Peyer's patch (tissue), 4 donors: ENCODE measurements around the gene SHISA6. TPM values are rescaled to one million over a fixed set of nuclear protein-coding genes. Genes with fewer than 3 reads are reported as not detected.

Experiments
- DNase-seq, 3 donors: peaks; one replicate each; pipeline ENCODE4 v3.0.0-alpha.2; 2017 to 2019
- H3K27ac ChIP-seq, 4 donors: fragments of 200-600 bp; sonication (generic); one replicate each; pipeline ENCODE4 v1.5.1; 2016 to 2019
- H3K27me3 ChIP-seq, 2 donors: fragments of 200-600 bp; sonication (generic); one replicate each; pipeline ENCODE4 v1.5.1; 2019
- H3K36me3 ChIP-seq, 3 donors: fragments of 200-600 bp; sonication (generic); one replicate each; pipeline ENCODE4 v1.5.1; 2016 to 2019
- H3K4me1 ChIP-seq, 4 donors: fragments of 200-600 bp; sonication (generic); one replicate each; pipeline ENCODE4 v1.5.1; 2016 to 2019
- H3K4me3 ChIP-seq, 4 donors: fragments of 200-600 bp; sonication (generic); 1 replicate in 3 of 4; 2 replicates in 1 of 4; pipeline ENCODE4 v1.5.1; 2016 to 2019; ENCODE audit warnings: mild to moderate bottlenecking in 1 of 4
- H3K9me3 ChIP-seq, 4 donors: fragments of 200-600 bp; sonication (generic); one replicate each; pipeline ENCODE4 v1.5.1; 2016 to 2019; ENCODE audit warnings: mild to moderate bottlenecking in 1 of 4
- POLR2A ChIP-seq, 2 donors: fragments of 450-650 bp; IDR thresholded peaks; one replicate each; pipeline ENCODE4 v1.5.1; 2017; ENCODE audit warnings: antibody characterized with exemption in 2 of 2, mild to moderate bottlenecking in 2 of 2, moderate library complexity in 2 of 2
- total RNA-seq, 4 donors: library from RNA; depleted of rRNA; stranded (reverse); fragments of >200 nt; gene quantifications; one replicate each; pipeline ENCODE4 v1.1.0, GENCODE V29; 2016
- TF ChIP-seq, protein P1 (sequence below), 6 experiments: fragments of 450-650 bp in 4 of 6; fragments of 200-600 bp in 2 of 6; sonication (generic) in 1 of 6; IDR thresholded peaks; one replicate each; pipeline ENCODE4 v1.5.1; 2017 to 2019; ENCODE audit warnings: antibody characterized with exemption in 6 of 6, mild to moderate bottlenecking in 3 of 6, moderate library complexity in 1 of 6

SHISA6 gene
- total RNA-seq, 4 donors from 2014 or later, result 0.27 to 2.1 (median 1.7) TPM; not detected in 1

DNA sequence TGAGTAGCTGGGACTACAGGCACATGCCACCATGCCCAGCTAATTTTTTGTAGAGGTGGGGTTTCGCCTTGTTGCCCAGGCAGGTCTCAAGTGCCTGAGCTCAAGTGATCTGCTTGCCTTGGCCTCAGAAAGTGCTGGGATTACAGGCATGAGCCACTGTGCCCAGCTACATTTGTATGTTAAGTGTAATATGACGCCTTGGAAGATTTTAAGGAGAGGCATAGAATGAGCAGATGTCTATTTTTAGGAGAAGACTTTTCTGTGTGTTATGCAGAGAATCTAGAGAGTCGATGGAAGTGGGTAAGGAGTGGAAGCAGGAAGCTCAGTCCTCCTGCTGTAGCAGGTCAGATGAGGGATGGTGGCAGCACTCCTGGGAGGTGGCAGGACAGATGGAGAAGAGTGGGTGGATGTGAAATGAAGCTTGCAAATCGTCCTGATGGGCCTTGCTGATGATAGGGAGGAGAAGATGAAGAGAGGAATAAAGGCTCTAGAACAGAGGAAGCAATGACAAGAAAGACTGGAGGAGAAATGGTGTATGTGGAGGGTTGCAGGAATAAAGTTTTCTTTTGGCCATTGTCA lies 125.3 kb downstream of the SHISA6 start:
- TF ChIP-seq POLR2A (IDR thresholded peaks at IDR 0.05), result no peak
- TF ChIP-seq, protein P1, sequence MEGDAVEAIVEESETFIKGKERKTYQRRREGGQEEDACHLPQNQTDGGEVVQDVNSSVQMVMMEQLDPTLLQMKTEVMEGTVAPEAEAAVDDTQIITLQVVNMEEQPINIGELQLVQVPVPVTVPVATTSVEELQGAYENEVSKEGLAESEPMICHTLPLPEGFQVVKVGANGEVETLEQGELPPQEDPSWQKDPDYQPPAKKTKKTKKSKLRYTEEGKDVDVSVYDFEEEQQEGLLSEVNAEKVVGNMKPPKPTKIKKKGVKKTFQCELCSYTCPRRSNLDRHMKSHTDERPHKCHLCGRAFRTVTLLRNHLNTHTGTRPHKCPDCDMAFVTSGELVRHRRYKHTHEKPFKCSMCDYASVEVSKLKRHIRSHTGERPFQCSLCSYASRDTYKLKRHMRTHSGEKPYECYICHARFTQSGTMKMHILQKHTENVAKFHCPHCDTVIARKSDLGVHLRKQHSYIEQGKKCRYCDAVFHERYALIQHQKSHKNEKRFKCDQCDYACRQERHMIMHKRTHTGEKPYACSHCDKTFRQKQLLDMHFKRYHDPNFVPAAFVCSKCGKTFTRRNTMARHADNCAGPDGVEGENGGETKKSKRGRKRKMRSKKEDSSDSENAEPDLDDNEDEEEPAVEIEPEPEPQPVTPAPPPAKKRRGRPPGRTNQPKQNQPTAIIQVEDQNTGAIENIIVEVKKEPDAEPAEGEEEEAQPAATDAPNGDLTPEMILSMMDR (IDR thresholded peaks at IDR 0.05), result no peak
- Histone ChIP-seq H3K27me3 (no peaks in the 10 kb centered on the region), H3K27ac (no peak overlapping the region), H3K36me3 (no peaks in the 10 kb centered on the region), H3K9me3 (no peaks in the 10 kb centered on the region), H3K4me3 (no peak overlapping the region), H3K4me1 (no peaks in the 10 kb centered on the region)
- no peak for DNase-seq

DNA sequence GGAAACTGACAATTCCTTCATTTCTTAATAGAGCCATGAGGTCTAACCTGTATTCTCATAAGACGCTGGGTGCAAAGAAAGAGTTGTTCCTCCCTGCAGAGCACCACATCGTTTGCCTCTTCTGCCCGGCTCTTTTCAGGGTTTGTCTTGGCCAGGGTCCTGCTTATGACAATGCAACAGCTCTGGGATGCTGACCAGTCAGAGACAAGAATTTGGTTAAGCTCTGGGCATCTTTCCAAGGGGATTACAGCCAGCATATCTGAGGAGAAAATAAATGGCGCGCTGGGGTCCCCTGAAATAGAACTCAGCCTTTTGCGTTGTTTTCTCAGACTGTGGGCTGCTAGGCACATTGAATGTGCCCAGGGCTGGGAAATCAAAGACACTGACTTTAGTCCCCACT lies 128.6 kb downstream of the SHISA6 start:
- no peak overlapping the region for H3K4me3 ChIP-seq
- no peaks in the 10 kb centered on the region for H3K36me3 ChIP-seq
- no peaks in the 10 kb centered on the region for H3K27me3 ChIP-seq
- H3K9me3 ChIP-seq, result no peaks in the 10 kb centered on the region
- H3K4me1 ChIP-seq, result no peaks in the 10 kb centered on the region
- DNase-seq, result no peak
- no peak overlapping the region for H3K27ac ChIP-seq
- TF ChIP-seq, protein P1 (IDR thresholded peaks at IDR 0.05), result no peak
- no peak for TF ChIP-seq POLR2A (IDR thresholded peaks at IDR 0.05)

GRCh38 chr17:11372692-11373091 lies 131.7 kb downstream of the SHISA6 start:
- Histone ChIP-seq H3K4me3 (no peak overlapping the region), H3K4me1 (no peaks in the 10 kb centered on the region), H3K9me3 (no peaks in the 10 kb centered on the region), H3K27ac (no peak overlapping the region), H3K36me3 (no peaks in the 10 kb centered on the region), H3K27me3 (no peaks in the 10 kb centered on the region)
- no peak for DNase-seq
- TF ChIP-seq, protein P1 (IDR thresholded peaks at IDR 0.05), result no peak
- TF ChIP-seq POLR2A (IDR thresholded peaks at IDR 0.05), result no peak

DNA sequence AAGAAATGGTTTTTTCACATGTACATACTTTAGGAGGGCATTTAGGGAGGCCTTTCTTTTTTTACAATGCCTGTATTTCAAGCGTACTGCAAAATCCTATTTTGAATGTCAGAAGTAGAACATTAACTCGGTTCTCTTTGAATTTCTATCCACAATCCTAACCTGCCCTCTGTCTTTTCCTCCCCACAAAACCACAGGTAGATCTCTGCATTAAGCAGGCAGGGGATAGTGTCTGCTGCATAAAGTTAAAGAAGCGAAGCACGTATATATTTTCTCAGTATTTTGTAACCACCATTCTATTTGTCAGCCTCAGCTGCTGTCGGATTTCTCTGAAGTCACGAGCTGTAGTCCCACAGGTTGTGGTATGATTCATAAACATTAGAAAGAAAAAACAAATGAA lies 137.5 kb downstream of the SHISA6 start:
- Histone ChIP-seq H3K9me3 (no peaks in the 10 kb centered on the region), H3K36me3 (no peaks in the 10 kb centered on the region), H3K27ac (no peak overlapping the region), H3K4me3 (no peak overlapping the region), H3K4me1 (no peaks in the 10 kb centered on the region), H3K27me3 (no peaks in the 10 kb centered on the region)
- TF ChIP-seq POLR2A (IDR thresholded peaks at IDR 0.05), result no peak
- TF ChIP-seq, protein P1 (IDR thresholded peaks at IDR 0.05), result no peak
- no peak for DNase-seq

GRCh38 chr17:11380761-11381160 lies 139.7 kb downstream of the SHISA6 start:
- H3K27ac ChIP-seq, result no peak overlapping the region
- no peak for DNase-seq
- H3K9me3 ChIP-seq, result no peaks in the 10 kb centered on the region
- no peak overlapping the region for H3K4me3 ChIP-seq
- no peaks in the 10 kb centered on the region for H3K27me3 ChIP-seq
- no peaks in the 10 kb centered on the region for H3K4me1 ChIP-seq
- H3K36me3 ChIP-seq, result no peaks in the 10 kb centered on the region
- TF ChIP-seq, protein P1 (IDR thresholded peaks at IDR 0.05), result no peak
- no peak for TF ChIP-seq POLR2A (IDR thresholded peaks at IDR 0.05)

- Histone ChIP-seq H3K27ac (no peak overlapping the region), H3K4me3 (no peak overlapping the region), H3K36me3 (no peaks in the 10 kb centered on the region), H3K27me3 (no peaks in the 10 kb centered on the region), H3K9me3 (no peaks in the 10 kb centered on the region), H3K4me1 (no peaks in the 10 kb centered on the region)
- TF ChIP-seq, protein P1 (IDR thresholded peaks at IDR 0.05), result no peak
- no peak for TF ChIP-seq POLR2A (IDR thresholded peaks at IDR 0.05)
- DNase-seq, result no peak
These were observed 142.1 kb downstream of the SHISA6 start for GRCh38 chr17:11383157-11383556.
